ENCODE data around the gene ASRGL1.

- TF ChIP-seq CTCF (IDR thresholded peaks at IDR 0.05), result no peak
- no peak for TF ChIP-seq POLR2A (IDR thresholded peaks at IDR 0.05)
These were observed 21.8 kb upstream of the ASRGL1 start for GRCh38 chr11:62315431-62315830.

Measured in breast epithelium (tissue), 3 donors.